OCI-LY1 (cell line): Measurements from ENCODE around the gene RALGDS.

Experiments used
- H2AFZ ChIP-seq: fragments of 200-600 bp; sonication (generic), shearing (Covaris generic); 2 replicates; pipeline ENCODE4 v1.6.0; 2014; ENCODE audit warnings: antibody characterized with exemption, mild to moderate bottlenecking, low read length
- H3F3A ChIP-seq: fragments of 200-600 bp; sonication (generic), shearing (Covaris generic); 2 replicates; pipeline ENCODE4 v1.6.0; 2014; ENCODE audit warnings: mild to moderate bottlenecking, antibody characterized with exemption, low read length, moderate library complexity; ENCODE audit not compliant: insufficient read depth
- H3K27ac ChIP-seq: fragments of 200-600 bp; sonication (generic); 2 replicates; pipeline ENCODE4 v1.5.1; 2014; ENCODE audit warnings: low read length, mixed run types, mild to moderate bottlenecking, low read depth; ENCODE audit not compliant: poor library complexity, severe bottlenecking
- H3K27me3 ChIP-seq: fragments of 200-600 bp; sonication (generic); 2 replicates; pipeline ENCODE4 v1.6.0; 2014; ENCODE audit warnings: antibody characterized with exemption, mild to moderate bottlenecking, low read length, moderate library complexity; ENCODE audit not compliant: insufficient read depth
- H3K36me3 ChIP-seq: fragments of 200-600 bp; sonication (generic); 2 replicates; pipeline ENCODE4 v1.6.1; 2014; ENCODE audit warnings: mild to moderate bottlenecking, antibody characterized with exemption, low read length, moderate library complexity, mixed read lengths; ENCODE audit not compliant: insufficient read depth
- H3K4me1 ChIP-seq: fragments of 200-600 bp; sonication (generic); 2 replicates; pipeline ENCODE4 v1.5.1; 2014; ENCODE audit warnings: mild to moderate bottlenecking, low read length, moderate library complexity; ENCODE audit not compliant: insufficient read depth, severe bottlenecking
- H3K4me2 ChIP-seq: fragments of 200-600 bp; sonication (generic), shearing (Covaris generic); 2 replicates; pipeline ENCODE4 v1.6.1; 2014; ENCODE audit warnings: low read length
- H3K4me3 ChIP-seq: fragments of 200-600 bp; sonication (generic); 2 replicates; pipeline ENCODE4 v1.5.1; 2014; ENCODE audit warnings: low read length, low read depth, mild to moderate bottlenecking, mixed read lengths; ENCODE audit not compliant: poor library complexity, severe bottlenecking
- H3K79me2 ChIP-seq: fragments of 200-600 bp; shearing (Covaris generic); 2 replicates; pipeline ENCODE4 v1.6.1; 2016; ENCODE audit warnings: mixed run types, low read length, mixed read lengths; ENCODE audit not compliant: insufficient read depth
- H3K9ac ChIP-seq: fragments of 200-600 bp; sonication (generic), shearing (Covaris generic); 2 replicates; pipeline ENCODE4 v1.6.1; 2014; ENCODE audit warnings: mild to moderate bottlenecking, low read length, mixed read lengths
- H3K9me2 ChIP-seq: fragments of 200-600 bp; sonication (generic), shearing (Covaris generic); 2 replicates; pipeline ENCODE4 v1.6.1; 2014; ENCODE audit warnings: low read depth, mild to moderate bottlenecking, low read length, mixed read lengths
- H3K9me3 ChIP-seq: fragments of 200-600 bp; shearing (Covaris generic); 2 replicates; pipeline ENCODE4 v1.6.1; 2014; ENCODE audit warnings: low read length, mixed read lengths
- H4K20me1 ChIP-seq: fragments of 200-600 bp; sonication (generic), shearing (Covaris generic); 2 replicates; pipeline ENCODE4 v1.6.0; 2016; ENCODE audit warnings: mild to moderate bottlenecking, low read length; ENCODE audit not compliant: insufficient read depth
- EZH2 ChIP-seq: fragments of 200-600 bp; sonication (generic), shearing (Covaris generic); IDR thresholded peaks from 2 replicates; pipeline ENCODE4 v1.8.0; 2017; ENCODE audit warnings: borderline replicate concordance, mixed run types, mild to moderate bottlenecking, antibody characterized with exemption, low read length, moderate library complexity, mixed read lengths
- TF ChIP-seq, protein P1 (sequence below): fragments of 200-600 bp; sonication (generic), shearing (Covaris generic); IDR thresholded peaks from 2 replicates; pipeline ENCODE4 v1.5.1; 2017; ENCODE audit warnings: mild to moderate bottlenecking, antibody characterized with exemption, low read length, moderate library complexity, mixed read lengths

Gene RALGDS

GRCh38 chr9:133120501-133121197, 391 bp downstream of the RALGDS start:
- Histone ChIP-seq H3K4me1 (peaks cover 16% of the 10 kb centered on the region), H3K79me2 (no peaks in the 10 kb centered on the region), H2AFZ (no peak overlapping the region), H4K20me1 (no peaks in the 10 kb centered on the region), H3F3A (no peaks in the 10 kb centered on the region), H3K4me2 (peak overlapping the region; percentile 95), H3K9me3 (no peaks in the 10 kb centered on the region), H3K9ac (peak overlapping the region; percentile 69), H3K4me3 (peak overlapping the region; percentile 67), H3K27ac (no peak overlapping the region), H3K9me2 (no peaks in the 10 kb centered on the region), H3K27me3 (no peaks in the 10 kb centered on the region), H3K36me3 (no peaks in the 10 kb centered on the region; the same call in 1 of the 2 replicates)
- TF ChIP-seq EZH2: no peak
- TF ChIP-seq, protein P1, sequence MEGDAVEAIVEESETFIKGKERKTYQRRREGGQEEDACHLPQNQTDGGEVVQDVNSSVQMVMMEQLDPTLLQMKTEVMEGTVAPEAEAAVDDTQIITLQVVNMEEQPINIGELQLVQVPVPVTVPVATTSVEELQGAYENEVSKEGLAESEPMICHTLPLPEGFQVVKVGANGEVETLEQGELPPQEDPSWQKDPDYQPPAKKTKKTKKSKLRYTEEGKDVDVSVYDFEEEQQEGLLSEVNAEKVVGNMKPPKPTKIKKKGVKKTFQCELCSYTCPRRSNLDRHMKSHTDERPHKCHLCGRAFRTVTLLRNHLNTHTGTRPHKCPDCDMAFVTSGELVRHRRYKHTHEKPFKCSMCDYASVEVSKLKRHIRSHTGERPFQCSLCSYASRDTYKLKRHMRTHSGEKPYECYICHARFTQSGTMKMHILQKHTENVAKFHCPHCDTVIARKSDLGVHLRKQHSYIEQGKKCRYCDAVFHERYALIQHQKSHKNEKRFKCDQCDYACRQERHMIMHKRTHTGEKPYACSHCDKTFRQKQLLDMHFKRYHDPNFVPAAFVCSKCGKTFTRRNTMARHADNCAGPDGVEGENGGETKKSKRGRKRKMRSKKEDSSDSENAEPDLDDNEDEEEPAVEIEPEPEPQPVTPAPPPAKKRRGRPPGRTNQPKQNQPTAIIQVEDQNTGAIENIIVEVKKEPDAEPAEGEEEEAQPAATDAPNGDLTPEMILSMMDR: no peak

GRCh38 chr9:133119846-133120500, 1.1 kb downstream of the RALGDS start:
- Histone ChIP-seq H3F3A (no peaks in the 10 kb centered on the region), H3K27me3 (no peaks in the 10 kb centered on the region), H3K4me1 (peaks cover 15% of the 10 kb centered on the region), H3K27ac (no peak overlapping the region), H3K9me2 (no peaks in the 10 kb centered on the region), H3K79me2 (no peaks in the 10 kb centered on the region), H2AFZ (no peak overlapping the region), H3K9ac (no peak overlapping the region; the same call in 1 of the 2 replicates), H3K4me3 (peak overlapping the region; percentile 67), H3K36me3 (no peaks in the 10 kb centered on the region), H3K9me3 (no peaks in the 10 kb centered on the region), H3K4me2 (peak overlapping the region; percentile 95; the same call in 1 of the 2 replicates), H4K20me1 (no peaks in the 10 kb centered on the region)
- TF ChIP-seq EZH2: no peak
- TF ChIP-seq, protein P1: no peak

- TF ChIP-seq, protein P1: no peak
- TF ChIP-seq EZH2: no peak
- no peak overlapping the region for H3K4me3 ChIP-seq
- no peak overlapping the region for H3K9ac ChIP-seq
- no peak overlapping the region for H3K27ac ChIP-seq
- no peaks in the 10 kb centered on the region for H4K20me1 ChIP-seq
- no peaks in the 10 kb centered on the region for H3K79me2 ChIP-seq
- no peaks in the 10 kb centered on the region for H3K36me3 ChIP-seq
- H3K4me2 ChIP-seq: no peak overlapping the region
- H3K9me2 ChIP-seq: no peaks in the 10 kb centered on the region
- no peak overlapping the region for H2AFZ ChIP-seq
- H3K4me1 ChIP-seq: peaks cover 15% of the 10 kb centered on the region
- H3K9me3 ChIP-seq: no peaks in the 10 kb centered on the region
- no peaks in the 10 kb centered on the region for H3F3A ChIP-seq
- no peaks in the 10 kb centered on the region for H3K27me3 ChIP-seq
These were observed 1.8 kb downstream of the RALGDS start for GRCh38 chr9:133119103-133119845.
